NCI-H524 treated with DMSO at 0.1 percent for 48 hours (cell line): ENCODE data around the gene GSN.

ENCODE experiments used
- DNase-seq: peaks from one replicate; lab custom pipeline; 2025; lab: John Stamatoyannopoulos, UW

The GSN gene

GRCh38 chr9:121372239-121373010 is 104.5 kb downstream of the GSN start:
- DNase-seq: no peak

- DNase-seq: no peak
These were observed 105.2 kb downstream of the GSN start for GRCh38 chr9:121373011-121373729.

DNA sequence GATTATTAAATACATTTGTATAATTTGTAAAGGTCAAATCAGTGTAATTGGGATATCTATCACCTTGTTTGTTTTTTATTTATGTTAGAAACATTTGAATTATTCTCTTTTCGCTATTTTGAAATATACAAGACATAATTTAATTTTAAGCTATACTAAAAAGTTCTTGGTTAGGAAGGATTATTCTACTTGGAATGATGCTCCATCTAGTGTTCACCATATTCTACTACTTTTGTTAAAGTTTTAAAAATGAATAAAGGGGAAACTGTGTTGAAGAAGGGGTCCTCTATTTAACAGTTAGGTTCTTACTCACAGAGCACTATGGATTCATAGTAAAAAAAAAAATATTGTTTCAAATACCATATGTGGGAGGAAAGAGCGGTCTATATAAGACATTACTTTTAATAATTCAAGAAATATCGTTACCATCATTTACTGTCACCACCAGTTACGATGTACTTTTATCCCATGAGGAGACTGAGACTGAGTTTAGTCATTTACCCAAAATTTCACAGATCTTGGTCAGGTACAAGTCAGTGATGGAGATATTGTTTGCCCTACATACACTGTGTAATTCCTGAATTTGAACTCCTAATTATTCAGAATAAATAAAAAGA is 108.4 kb downstream of the GSN start:
- DNase-seq: no peak

- DNase-seq: no peak
These were observed 112.9 kb downstream of the GSN start for GRCh38 chr9:121380846-121381245.
